GM12878 (cell line): ENCODE results near the gene HINT2. TPM values are rescaled to one million over a fixed set of nuclear protein-coding genes. Genes with fewer than 3 reads are reported as not detected.

ENCODE experiments used
- ATAC-seq: fragments of 200-7000 bp; cut with Tn5 transposase; 3 replicates; pipeline ENCODE4 v1.9.1; 2020; ENCODE audit warnings: mild to moderate bottlenecking, moderate library complexity
- BruUV-seq: library from RNA; stranded (reverse); fragments of 400-500 nt; replicated peaks from 2 replicates; lab custom pipeline; 2021; lab: Mats Ljungman, UMichigan
- CTCF ChIA-PET: fragments of 300-600 bp; sonication (Branson Sonifier 250); formaldehyde crosslinking; extraction: SDS; loops from one replicate; lab custom pipeline; 2021; ENCODE audit warnings: inconsistent platforms; lab: Yijun Ruan, JAX
- POLR2A ChIA-PET: fragments of 350-600 bp; formaldehyde crosslinking; extraction: SDS; loops from one replicate; lab custom pipeline; 2021; ENCODE audit warnings: inconsistent platforms; lab: Charles Lee
- RAD21 ChIA-PET: fragments of 300-600 bp; sonication (Branson Sonifier 250); formaldehyde crosslinking; loops from one replicate; lab custom pipeline; 2023; ENCODE audit warnings: antibody characterized with exemption; ENCODE audit not compliant: unreplicated experiment; lab: Charles Lee
- SMC1A ChIA-PET: fragments of 300-600 bp; sonication (Branson Sonifier 250); formaldehyde crosslinking; loops from one replicate; lab custom pipeline; 2023; ENCODE audit not compliant: unreplicated experiment, uncharacterized antibody; lab: Charles Lee
- DNase-seq: peaks from one replicate; pipeline ENCODE4 v3.0.0-alpha.2; 2011; ENCODE audit warnings: low read depth, low spot score
- FAIRE-seq: peaks from 3 replicates; lab custom pipeline; 2011; peaks lifted over from hg19 to GRCh38; lab: Jason Lieb, UNC
- H2AFZ ChIP-seq: 2 replicates; pipeline ENCODE4 v1.6.0; 2011; ENCODE audit warnings: low read depth, low read length, control low read depth; ENCODE audit not compliant: control insufficient read depth
- H3K27ac ChIP-seq: 2 replicates; pipeline ENCODE4 v1.5.1; 2011; ENCODE audit warnings: control low read depth; ENCODE audit not compliant: control insufficient read depth, insufficient read depth
- H3K27me3 ChIP-seq, 2 experiments: replicated peaks in 1 of 2; 2 replicates each; pipeline versions ENCODE4 v1.6.0 to v1.6.1; 2011; ENCODE audit warnings: low read length in 1 of 2; ENCODE audit not compliant: control insufficient read depth in 2 of 2, insufficient read depth in 2 of 2
- H3K36me3 ChIP-seq, 2 experiments: 2 replicates each; pipeline ENCODE4 v1.5.1; 2011; ENCODE audit warnings: low read length in 1 of 2; ENCODE audit not compliant: control insufficient read depth in 2 of 2, insufficient read depth in 2 of 2
- H3K4me1 ChIP-seq: 2 replicates; pipeline ENCODE4 v1.6.1; 2011; ENCODE audit warnings: mild to moderate bottlenecking, low read length, moderate library complexity, mixed read lengths; ENCODE audit not compliant: control insufficient read depth, insufficient read depth
- H3K4me2 ChIP-seq: 2 replicates; pipeline ENCODE4 v1.6.0; 2011; ENCODE audit warnings: control low read depth; ENCODE audit not compliant: control insufficient read depth, insufficient read depth
- H3K4me3 ChIP-seq: fragments of 200-600 bp; sonication (generic); 2 replicates; pipeline ENCODE4 v1.5.1; 2016
- H3K79me2 ChIP-seq: 2 replicates; pipeline ENCODE4 v1.6.0; 2011; ENCODE audit warnings: low read length; ENCODE audit not compliant: control insufficient read depth, insufficient read depth
- H3K9ac ChIP-seq: 2 replicates; pipeline ENCODE4 v1.8.0; 2011; ENCODE audit warnings: low read length, control low read depth, mixed read lengths; ENCODE audit not compliant: control insufficient read depth, insufficient read depth
- H3K9me3 ChIP-seq: replicated peaks from 3 replicates; pipeline ENCODE4 v1.5.1; 2011; ENCODE audit warnings: mild to moderate bottlenecking, low read length; ENCODE audit not compliant: control insufficient read depth, insufficient read depth
- H4K20me1 ChIP-seq: 2 replicates; pipeline ENCODE4 v1.6.0; 2011; ENCODE audit not compliant: control insufficient read depth, insufficient read depth
- JUNB ChIP-seq: IDR thresholded peaks from 2 replicates; pipeline ENCODE4 v1.6.1; 2016; ENCODE audit warnings: antibody characterized with exemption, mild to moderate bottlenecking
- MYC ChIP-seq: IDR thresholded peaks from 2 replicates; pipeline ENCODE4 v1.6.1; 2011; ENCODE audit warnings: mild to moderate bottlenecking, low read length, moderate library complexity, inconsistent platforms; ENCODE audit not compliant: insufficient read depth, insufficient replicate concordance, insufficient read length, severe bottlenecking
- PML ChIP-seq: IDR thresholded peaks from 2 replicates; pipeline ENCODE4 v1.6.1; 2012; ENCODE audit warnings: low read length, inconsistent platforms
- POLR2AphosphoS5 ChIP-seq: IDR thresholded peaks from 2 replicates; pipeline ENCODE4 v1.6.1; 2011; ENCODE audit warnings: mild to moderate bottlenecking, low read length, inconsistent platforms
- SMAD1 ChIP-seq: fragments of 450-650 bp; IDR thresholded peaks from 2 replicates; pipeline ENCODE4 v1.6.1; 2018; ENCODE audit warnings: mild to moderate bottlenecking, low read depth; ENCODE audit not compliant: partially characterized antibody
- SMARCA5 ChIP-seq: fragments of 450-650 bp; IDR thresholded peaks from 2 replicates; pipeline ENCODE4 v1.6.1; 2017; ENCODE audit warnings: mild to moderate bottlenecking
- SMC3 ChIP-seq: IDR thresholded peaks from 2 replicates; pipeline ENCODE4 v1.6.1; 2011; ENCODE audit warnings: low read length, improper control_type of control experiment, borderline replicate concordance
- ZZZ3 ChIP-seq: IDR thresholded peaks from 2 replicates; pipeline ENCODE4 v1.6.1; 2011; ENCODE audit warnings: low read depth; ENCODE audit not compliant: control insufficient read depth, insufficient read length
- WGBS: methylation state at CpG from one replicate; pipeline ENCODE4 v1.1.6; 2016; ENCODE audit warnings: low lambda C conversion rate; ENCODE audit not compliant: insufficient replicate concordance, insufficient coverage; ENCODE audit errors: missing lambda C conversion rate; 5-methylcytosine and 5-hydroxymethylcytosine counted together
- in situ Hi-C: fragments of 300-500 bp; cut with MboI; formaldehyde crosslinking; loops from 9 replicates; pipeline ENCODE4 v1.14.3; 2018; ENCODE audit warnings: mixed read lengths
- intact Hi-C: fragments of 100-400 bp; cut with micrococcal nuclease; formaldehyde crosslinking; loops from one replicate; pipeline ENCODE4 v1.14.2; 2022; ENCODE audit not compliant: unreplicated experiment
- polyA plus RNA-seq, 11 experiments: library from polyadenylated mRNA; depleted of rRNA in 4 of 11; unstranded in 6 of 11; stranded (reverse) in 5 of 11; fragments of >200 nt; fragmentation: Nextera tagmentation in 4 of 11; fragmentation: Illumina TruSeq in 1 of 11; extraction: Ambion mirVana in 4 of 11; extraction: Trizol in 1 of 11; gene quantifications; 1 replicate in 1 of 11; 2 replicates in 10 of 11; pipeline versions ENCODE4 v1.2.1 to v1.2.3, GENCODE V29; 2011 to 2016; ENCODE audit warnings: inconsistent platforms in 2 of 11, missing spikeins in 2 of 11, low read depth in 1 of 11
- total RNA-seq, 4 experiments: library from RNA; depleted of rRNA in 3 of 4; stranded (reverse); fragments of >200 nt in 3 of 4; fragmentation: Illumina TruSeq in 1 of 4; extraction: Trizol in 1 of 4; gene quantifications; 2 replicates each; pipeline versions ENCODE4 v1.2.1 to v1.2.3, GENCODE V29; 2013 to 2021

Gene HINT2
- total and polyA plus RNA-seq, 10 of the 15 experiments (the other 5 are each of a cell fraction or from before 2014, with no cell fraction given), result 12.1 to 144 (median 51.7) TPM

DNA sequence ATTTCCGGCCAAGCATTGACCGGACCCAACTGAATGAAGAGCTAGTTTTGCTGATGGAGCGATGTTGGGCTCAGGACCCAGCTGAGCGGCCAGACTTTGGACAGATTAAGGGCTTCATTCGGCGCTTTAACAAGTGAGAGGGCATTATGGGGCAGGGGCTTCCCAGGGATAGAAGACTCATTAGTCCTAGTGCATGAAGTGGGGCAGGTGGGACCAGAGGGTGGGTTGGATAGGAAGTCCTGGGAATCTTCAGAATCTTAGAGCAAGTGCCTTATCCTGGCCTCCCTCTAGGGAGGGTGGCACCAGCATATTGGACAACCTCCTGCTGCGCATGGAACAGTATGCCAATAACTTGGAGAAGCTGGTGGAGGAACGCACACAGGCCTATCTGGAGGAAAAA is 8.7 kb downstream of the HINT2 start:
- Histone ChIP-seq H4K20me1 (no peaks in the 10 kb centered on the region), H2AFZ (no peak overlapping the region), H3K4me3 (no peak overlapping the region), H3K36me3 (peaks cover 5 to 23% of the 10 kb centered on the region in 2 experiments), H3K4me1 (peaks cover 5% of the 10 kb centered on the region), H3K27ac (no peak overlapping the region), H3K9me3 (no peaks in the 10 kb centered on the region), H3K79me2 (no peaks in the 10 kb centered on the region), H3K9ac (no peak overlapping the region), H3K27me3 (no peaks in the 10 kb centered on the region), H3K4me2 (no peak overlapping the region)
- no TSS peak for BruUV-seq
- RAD21 ChIA-PET, result no interaction called here
- in situ Hi-C loops (no loop called here), intact Hi-C loops (no loop called here)
- TF ChIP-seq JUNB (no peak), PML (no peak), SMAD1 (no peak), SMARCA5 (no peak), POLR2AphosphoS5 (no peak), ZZZ3 (no peak), MYC (no peak), SMC3 (no peak)
- ATAC-seq, result no peak
- CTCF ChIA-PET, result interaction anchor here (1.6 to 2.0 kb wide), 3 partner anchors 8 to 76 kb away, joined by 4 to 6 read pairs (median 6); partner anchors contain the start of gene HINT2
- POLR2A ChIA-PET, result no interaction called here
- SMC1A ChIA-PET, result interaction anchor here (0.9 kb wide), 1 partner anchor 9 kb away, joined by 4 read pairs; no protein-coding TSS in a partner anchor
- WGBS, result 98% methylated on average over 8 of the region's 8 CpGs
- FAIRE-seq, result no peak
- DNase-seq, result no peak
